HL-60 (cell line): ENCODE data around the gene BANP.

Experiments
- GABPA ChIP-seq: IDR thresholded peaks from 2 replicates; pipeline ENCODE4 v1.6.1; 2012; ENCODE audit warnings: low read depth
- POLR2AphosphoS5 ChIP-seq: IDR thresholded peaks from 2 replicates; pipeline ENCODE4 v1.6.1; 2012; ENCODE audit warnings: low read depth
- TF ChIP-seq, protein P1 (sequence below): IDR thresholded peaks from one replicate; pipeline ENCODE4 v1.5.1; 2011; ENCODE audit warnings: low read length, control low read depth, inconsistent platforms; ENCODE audit not compliant: insufficient read depth
- TF ChIP-seq, protein P2 (sequence below): IDR thresholded peaks from 2 replicates; pipeline ENCODE4 v1.6.1; 2012; ENCODE audit warnings: low read depth; ENCODE audit not compliant: insufficient replicate concordance

DNA sequence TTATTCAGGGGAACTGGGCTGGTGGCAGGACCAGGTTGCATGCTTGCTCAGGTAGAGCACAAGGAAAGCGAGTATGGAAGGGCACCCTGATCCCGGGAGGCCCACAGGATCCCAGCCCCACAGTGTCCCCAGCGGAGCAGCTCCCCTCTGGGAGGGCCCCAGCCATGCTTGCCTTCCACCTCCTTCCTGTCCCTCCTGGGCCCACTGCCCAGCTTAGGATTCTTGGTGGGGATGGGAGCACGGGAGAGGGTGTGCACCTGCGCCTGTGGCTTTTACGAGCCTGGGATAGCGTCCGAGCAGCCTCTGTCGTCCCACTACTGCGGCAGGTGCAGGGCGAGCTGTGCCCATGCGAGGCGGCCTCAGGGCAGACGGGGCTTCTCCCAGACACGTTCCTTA lies 114.5 kb downstream of the BANP start:
- TF ChIP-seq, protein P1, sequence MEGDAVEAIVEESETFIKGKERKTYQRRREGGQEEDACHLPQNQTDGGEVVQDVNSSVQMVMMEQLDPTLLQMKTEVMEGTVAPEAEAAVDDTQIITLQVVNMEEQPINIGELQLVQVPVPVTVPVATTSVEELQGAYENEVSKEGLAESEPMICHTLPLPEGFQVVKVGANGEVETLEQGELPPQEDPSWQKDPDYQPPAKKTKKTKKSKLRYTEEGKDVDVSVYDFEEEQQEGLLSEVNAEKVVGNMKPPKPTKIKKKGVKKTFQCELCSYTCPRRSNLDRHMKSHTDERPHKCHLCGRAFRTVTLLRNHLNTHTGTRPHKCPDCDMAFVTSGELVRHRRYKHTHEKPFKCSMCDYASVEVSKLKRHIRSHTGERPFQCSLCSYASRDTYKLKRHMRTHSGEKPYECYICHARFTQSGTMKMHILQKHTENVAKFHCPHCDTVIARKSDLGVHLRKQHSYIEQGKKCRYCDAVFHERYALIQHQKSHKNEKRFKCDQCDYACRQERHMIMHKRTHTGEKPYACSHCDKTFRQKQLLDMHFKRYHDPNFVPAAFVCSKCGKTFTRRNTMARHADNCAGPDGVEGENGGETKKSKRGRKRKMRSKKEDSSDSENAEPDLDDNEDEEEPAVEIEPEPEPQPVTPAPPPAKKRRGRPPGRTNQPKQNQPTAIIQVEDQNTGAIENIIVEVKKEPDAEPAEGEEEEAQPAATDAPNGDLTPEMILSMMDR = no peak
- TF ChIP-seq POLR2AphosphoS5 (no peak), GABPA (no peak)
- TF ChIP-seq, protein P2, sequence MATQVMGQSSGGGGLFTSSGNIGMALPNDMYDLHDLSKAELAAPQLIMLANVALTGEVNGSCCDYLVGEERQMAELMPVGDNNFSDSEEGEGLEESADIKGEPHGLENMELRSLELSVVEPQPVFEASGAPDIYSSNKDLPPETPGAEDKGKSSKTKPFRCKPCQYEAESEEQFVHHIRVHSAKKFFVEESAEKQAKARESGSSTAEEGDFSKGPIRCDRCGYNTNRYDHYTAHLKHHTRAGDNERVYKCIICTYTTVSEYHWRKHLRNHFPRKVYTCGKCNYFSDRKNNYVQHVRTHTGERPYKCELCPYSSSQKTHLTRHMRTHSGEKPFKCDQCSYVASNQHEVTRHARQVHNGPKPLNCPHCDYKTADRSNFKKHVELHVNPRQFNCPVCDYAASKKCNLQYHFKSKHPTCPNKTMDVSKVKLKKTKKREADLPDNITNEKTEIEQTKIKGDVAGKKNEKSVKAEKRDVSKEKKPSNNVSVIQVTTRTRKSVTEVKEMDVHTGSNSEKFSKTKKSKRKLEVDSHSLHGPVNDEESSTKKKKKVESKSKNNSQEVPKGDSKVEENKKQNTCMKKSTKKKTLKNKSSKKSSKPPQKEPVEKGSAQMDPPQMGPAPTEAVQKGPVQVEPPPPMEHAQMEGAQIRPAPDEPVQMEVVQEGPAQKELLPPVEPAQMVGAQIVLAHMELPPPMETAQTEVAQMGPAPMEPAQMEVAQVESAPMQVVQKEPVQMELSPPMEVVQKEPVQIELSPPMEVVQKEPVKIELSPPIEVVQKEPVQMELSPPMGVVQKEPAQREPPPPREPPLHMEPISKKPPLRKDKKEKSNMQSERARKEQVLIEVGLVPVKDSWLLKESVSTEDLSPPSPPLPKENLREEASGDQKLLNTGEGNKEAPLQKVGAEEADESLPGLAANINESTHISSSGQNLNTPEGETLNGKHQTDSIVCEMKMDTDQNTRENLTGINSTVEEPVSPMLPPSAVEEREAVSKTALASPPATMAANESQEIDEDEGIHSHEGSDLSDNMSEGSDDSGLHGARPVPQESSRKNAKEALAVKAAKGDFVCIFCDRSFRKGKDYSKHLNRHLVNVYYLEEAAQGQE = no peak
